ENCODE results near the gene EPG5.

GRCh38 chr18:45856531-45856930 lies 110.6 kb downstream of the EPG5 start:
- TF ChIP-seq CTCF (IDR thresholded peaks at IDR 0.05) = no peak
- no peak for TF ChIP-seq POLR2A (IDR thresholded peaks at IDR 0.05)
